ENCODE results near the gene ASTL.

Gene ASTL

GRCh38 chr2:96158554-96158940 is 20.2 kb upstream of the ASTL start:
- DNase-seq = no peak

DNA sequence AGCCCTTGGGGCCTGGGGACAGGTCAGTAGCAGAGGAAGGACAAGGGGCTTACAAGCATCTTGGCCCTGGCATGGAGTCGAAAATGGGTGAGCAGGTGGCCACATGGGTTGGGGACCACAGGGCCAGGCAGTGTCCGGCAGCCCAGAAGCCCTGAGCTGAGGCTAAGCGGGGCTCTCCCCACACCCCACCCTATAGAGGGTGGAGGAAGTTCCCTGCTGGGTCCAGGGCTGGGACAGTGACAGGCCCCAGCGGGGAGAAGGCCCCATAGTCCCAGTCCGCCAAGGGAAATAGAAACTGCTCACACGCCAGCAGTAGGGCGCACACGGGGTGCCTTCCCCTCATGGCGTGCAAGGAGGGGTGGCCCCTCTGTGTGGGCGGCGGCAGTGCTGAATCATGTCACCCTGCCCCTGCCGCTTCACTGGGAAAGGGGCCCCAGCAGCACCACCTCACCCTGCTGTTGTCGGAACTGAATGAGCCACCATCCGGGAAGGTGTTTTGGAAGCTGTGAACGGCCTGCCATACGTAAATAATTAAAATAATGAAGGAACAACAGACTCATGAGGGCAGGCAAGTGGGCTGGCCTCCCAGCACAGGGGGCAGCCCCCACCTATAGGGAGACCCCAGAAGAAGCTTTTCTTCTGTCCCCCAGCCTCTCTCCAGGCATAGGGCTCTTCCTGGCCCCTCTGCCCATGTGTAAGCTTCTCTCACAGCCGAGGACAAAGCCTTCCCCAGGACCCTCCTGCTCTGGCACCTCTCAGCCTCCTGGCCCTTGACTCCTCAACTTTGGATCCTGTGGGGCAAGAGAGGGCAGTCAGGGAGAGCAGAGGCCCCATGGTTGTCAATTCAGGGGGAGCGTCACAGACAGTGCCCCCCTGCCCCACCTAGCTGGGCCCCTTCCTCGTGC is 19.6 kb upstream of the ASTL start:
- DNase-seq = peak; percentile 98

- DNase-seq = no peak
Measured at GRCh38 chr2:96156926-96157648, 18.8 kb upstream of the ASTL start.

DNA sequence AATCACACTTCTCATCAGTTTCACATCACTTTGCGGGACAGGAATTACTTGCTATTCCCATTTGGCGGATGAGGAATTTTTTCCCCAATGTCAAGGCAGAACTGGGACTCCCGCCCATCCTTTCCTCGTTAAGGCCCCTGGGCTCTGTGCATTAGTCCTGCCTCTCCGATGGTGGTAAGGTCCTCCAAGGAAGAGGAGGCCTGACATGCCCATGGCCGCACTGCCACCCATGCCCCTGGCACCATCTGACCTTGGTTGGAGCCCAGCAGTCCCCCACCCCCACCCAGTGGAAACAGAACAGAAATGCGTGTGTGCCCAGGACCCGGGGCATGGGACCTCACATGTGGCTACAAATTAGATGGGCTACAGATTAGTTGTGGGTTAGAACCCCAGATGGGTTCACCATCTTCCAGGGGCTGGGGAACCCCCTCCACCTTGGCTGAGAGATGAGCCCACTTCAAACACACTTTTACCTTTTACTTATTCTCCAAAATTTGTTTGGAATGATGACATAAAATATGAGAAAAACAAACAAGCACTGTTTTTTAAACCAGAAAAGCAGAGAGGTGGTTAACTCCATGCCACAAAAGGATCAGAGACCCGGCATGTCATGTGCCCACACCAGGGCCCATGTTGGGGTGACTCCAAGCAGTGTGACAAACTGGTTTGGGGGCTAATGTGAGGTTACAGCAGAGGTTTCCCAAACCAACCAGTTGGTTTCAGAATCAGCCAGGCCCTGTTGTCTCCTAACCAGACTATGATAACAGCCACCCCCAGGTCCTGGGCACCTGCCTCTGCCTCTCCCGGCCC is 17.9 kb upstream of the ASTL start:
- peak; percentile 74 for DNase-seq

DNA sequence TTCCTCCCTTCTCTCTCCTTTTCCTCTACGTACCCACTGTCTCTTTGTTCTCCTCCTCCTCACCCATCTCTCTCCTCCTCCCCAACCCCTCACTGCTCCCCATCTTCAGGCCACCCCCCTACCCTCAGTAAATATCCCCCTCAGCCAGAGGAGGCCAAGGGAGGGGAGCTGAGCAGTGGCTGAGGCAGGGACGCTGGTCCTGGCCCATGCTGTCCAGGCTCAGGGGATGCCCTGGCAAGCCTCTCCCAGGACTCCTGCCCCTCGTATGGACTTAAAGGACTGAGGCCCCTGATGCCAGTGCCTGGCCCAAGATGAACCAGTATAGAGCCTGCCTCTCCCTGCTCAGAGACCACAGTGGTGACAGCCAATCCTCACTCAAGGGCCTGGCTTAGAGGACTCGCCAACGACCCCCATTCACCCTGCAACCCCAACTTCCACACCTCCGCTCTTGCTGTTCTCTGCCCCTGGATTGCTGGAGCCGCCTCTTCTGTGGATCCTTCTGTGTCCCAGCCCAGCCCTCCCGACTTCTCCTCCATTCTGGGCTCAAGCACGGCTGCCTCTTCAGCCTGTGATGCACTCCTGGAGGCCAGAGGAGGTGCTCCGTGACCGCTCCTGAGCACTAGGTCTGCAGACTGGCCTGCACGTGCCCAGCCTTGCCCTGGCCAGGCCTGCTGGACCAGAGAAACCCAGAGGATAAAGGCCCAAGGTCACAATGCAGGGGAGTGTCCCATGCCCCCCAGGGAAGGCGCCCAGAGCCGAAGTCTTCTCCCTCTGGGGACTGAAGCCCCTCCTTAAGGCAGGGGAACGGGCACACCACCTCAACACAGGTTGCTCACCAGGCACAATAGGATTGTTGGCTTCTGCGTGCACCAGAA is 16.4 kb upstream of the ASTL start:
- no peak for DNase-seq

GRCh38 chr2:96153991-96154431 is 15.7 kb upstream of the ASTL start:
- no peak for DNase-seq

DNA sequence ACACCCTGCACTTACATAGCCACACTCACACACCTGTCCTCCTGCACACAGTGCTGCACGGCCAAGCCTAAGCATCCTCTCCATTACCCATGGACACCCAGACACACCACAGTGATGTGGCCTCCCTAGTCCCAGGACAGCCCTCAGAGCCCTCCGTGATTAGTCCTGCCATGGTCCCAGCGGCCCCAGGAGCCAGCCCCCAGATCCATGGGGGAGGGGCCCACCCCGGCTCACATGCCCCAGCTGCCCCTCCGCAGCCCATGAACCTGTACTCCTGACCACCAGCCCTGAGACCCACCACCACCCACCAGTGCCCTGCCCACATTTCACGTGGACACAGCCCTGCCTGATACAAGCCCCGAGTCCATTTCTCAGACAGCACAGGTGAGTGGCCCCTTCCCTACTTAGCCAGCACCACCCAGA is 15.0 kb upstream of the ASTL start:
- DNase-seq = no peak

DNA sequence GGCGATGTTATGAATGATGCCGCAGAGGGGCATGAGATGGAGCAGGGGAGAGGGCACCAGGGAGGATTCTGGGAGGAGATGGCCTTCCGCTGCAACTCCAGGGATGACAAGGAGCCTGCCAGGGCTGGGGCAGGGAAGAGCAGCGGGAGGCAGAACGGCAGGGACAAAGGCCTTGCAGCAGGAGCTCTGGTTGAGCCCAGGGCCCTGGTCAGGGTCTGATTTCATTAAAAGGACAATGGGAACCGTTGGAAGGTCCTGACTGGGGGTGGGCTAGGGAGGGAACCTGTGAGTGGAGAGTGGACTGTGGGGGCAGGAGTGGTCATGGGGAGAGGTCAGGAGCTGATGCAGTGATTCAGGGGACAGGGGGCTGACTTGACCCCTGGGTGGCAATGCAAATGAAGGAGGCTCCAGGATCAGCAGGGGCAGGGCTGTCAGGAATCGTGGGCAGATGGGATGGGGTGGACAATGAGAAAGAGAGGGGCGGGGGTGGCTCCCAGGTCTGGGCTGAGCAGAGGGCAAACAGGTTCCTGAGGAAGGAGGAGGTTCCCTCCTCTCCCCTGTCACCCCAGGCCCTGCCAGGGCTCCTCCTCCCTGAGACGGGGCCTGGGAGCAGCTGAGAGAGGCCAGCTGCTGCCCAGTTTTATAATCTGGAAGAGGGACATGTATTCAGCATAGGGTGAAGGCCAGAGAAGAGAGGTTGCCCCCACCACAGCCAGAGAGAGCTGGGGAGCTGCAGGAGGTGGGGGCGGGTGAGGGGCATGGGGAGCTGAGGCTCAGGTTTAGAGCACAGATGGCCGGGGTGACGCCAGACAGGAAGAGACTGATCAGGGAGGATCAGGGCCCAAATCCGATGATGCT is 14.2 kb upstream of the ASTL start:
- DNase-seq = no peak

GRCh38 chr2:96151595-96152303 is 13.4 kb upstream of the ASTL start:
- no peak for DNase-seq

- DNase-seq = no peak
Measured at GRCh38 chr2:96150791-96151594, 12.7 kb upstream of the ASTL start.

DNA sequence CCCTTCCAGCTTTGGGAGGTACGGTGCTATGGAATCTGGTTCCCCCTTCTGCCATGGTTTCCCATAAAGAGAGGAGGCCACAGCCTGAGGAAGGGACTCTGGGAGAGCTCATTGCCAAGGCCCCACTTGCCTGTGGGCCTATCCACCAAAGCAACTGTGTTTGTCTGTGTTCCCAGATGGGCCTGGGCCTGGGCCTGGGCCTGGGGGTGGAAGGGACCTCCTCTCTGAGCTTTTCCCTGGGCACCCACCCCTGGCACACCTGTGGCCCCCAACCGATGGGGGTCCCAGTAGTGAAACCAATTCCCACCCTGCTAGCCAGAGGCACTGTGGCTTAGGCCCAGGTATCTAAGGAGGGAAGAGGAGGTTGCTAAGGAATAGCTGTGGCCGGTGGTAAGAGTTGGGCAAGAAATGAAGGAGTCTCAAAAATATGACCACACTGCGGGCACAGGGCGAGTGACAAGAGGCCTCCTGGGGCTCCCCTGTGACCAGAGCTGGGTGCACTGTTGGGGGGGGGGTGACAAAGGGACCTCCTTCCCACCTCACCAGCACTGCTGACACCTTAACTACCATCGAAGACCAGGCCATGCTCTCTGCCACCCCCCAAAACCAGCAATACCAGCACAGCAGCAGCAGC is 11.8 kb upstream of the ASTL start:
- DNase-seq = no peak

DNA sequence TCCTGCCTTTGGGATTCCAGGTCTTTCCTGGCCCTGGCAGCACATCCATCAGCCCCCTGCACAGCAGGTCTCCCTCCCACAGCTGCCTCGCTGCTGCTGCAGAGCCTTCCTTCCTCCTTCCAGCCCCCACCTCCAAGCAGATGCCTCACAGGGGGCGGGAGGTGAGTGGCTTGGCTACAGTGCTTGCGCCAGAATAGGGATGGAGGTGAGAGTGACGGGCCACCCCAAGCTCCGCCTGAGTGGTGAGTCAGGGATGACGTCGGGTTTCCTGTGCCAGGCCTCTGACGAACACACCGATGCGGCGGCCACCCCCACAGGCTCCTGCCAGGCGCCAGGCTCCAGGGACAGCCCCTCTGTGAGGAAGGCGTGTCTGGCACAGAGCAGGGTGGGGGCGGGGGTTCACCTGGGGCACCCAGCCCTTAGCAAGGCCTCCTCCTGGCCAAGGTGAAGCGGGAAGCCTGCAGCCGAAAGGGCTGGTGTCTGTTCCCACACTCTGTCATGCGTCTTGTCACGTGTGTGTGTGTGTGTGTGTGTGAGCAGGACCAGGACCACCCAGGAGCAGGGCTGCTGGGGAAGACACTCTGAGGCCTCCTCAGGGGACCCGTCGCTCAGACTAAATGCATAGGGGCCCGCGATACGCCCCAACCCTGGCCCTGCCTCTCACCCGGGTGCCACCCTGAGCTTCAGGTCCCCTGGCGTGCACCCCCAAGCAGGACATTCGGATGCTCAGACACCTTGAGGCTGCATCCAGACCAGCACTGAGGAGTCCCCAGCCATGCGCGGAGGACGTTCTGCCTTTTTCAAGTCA is 10.3 kb upstream of the ASTL start:
- peak; percentile 99 for DNase-seq

DNA sequence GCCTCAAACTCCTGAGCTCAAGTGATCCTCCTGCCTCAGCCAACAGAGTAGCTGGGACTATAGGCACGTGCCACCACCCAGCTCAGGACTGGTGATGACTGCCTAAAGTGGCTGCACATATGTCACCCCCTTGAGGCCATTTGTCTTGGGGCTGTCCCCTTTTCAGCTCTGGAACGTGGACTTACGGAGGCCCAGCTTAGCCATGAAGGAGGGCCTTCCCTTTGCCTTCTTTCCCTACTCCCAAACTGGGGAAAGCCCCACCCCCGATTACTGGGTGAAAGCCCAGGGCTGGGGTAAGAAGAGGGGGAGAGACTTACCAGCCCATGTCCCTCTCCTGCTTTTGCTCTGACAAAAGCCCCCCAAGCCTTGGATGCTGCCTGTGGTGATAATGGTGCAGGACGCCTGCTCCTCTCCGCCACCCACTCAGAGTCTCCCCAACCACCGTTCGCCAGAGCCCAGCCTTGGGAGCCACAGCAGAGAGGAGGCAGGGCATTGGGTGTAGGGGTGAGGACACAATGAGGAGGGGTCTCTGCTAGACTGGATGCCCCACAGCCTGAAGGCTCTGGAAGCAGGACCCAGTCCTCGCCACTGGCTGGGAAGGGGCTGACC is 9.4 kb upstream of the ASTL start:
- DNase-seq = peak; percentile 56

- DNase-seq = peak; percentile 60
Measured at GRCh38 chr2:96146881-96147592, 8.7 kb upstream of the ASTL start.

DNA sequence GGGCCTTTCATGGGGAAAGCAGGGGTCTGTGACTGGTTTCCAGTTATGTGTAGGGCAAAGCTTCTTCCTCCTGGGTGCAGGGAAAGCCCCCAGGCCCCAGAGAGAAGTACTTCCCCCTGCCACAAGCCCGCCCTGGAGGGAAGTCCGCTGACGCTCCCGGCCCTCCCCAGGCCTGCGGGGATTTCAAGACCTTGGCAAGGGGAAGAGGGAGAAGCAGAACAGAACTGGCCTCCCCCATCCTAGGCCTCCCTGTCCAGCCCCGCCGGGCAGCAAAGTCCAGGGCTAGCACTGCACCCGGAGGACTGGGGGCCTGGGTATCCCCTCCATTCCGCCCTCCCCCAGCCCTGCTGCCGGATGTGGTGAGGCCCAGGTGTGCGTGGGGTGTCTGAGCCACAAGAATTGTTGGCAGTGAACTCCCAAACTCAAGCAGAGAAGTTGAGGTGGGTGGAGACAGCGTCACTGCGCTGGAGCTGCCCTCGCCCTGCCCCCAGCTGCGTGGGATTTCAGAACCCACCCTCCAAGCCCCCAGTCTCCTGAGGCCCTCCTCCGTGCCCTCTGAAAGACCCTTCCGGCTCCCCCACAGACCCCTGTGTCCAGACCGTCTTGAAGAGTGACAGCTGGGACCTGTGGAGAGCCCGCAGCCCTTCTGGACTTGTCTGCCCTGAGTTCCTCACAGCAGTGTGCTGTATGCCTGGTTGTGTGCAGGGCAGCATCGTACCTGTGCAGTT is 8.0 kb upstream of the ASTL start:
- DNase-seq = peak; percentile 93

- no peak for DNase-seq
Measured at GRCh38 chr2:96145848-96146152, 7.5 kb upstream of the ASTL start.

All from stimulated activated CD4-positive, alpha-beta T cell treated with anti-CD3 and anti-CD28 coated beads, Interleukin-1b, Interleukin-23, amount 100 ng/mL, for 48 hours (primary cell).